HepG2 (cell line): ENCODE results near the gene ATP5F1A.
A peak's percentile ranks its signal among the peaks of the same experiment; 100 is the strongest.

ENCODE experiments used
- ARNT2 ChIP-seq: sonication (generic); formaldehyde crosslinking; IDR thresholded peaks from 2 replicates; pipeline ENCODE4 v1.8.0; 2022; ENCODE audit warnings: mild to moderate bottlenecking, low read depth, missing genetic modification reagents, moderate library complexity
- CREB1 ChIP-seq, 2 experiments: fragments of 450-650 bp in 1 of 2; IDR thresholded peaks; 2 replicates each; pipeline ENCODE4 v1.6.1; 2016 to 2017; ENCODE audit warnings: control low read depth in 1 of 2, mild to moderate bottlenecking in 1 of 2, missing compliant biosample characterization in 1 of 2, missing genetic modification characterization in 1 of 2
- CTCF ChIP-seq: sonication (generic); formaldehyde crosslinking; IDR thresholded peaks from 2 replicates; pipeline ENCODE4 v1.5.0; 2020; ENCODE audit warnings: mild to moderate bottlenecking, missing genetic modification reagents, moderate library complexity
- MEF2D ChIP-seq: sonication (generic); formaldehyde crosslinking; IDR thresholded peaks from 2 replicates; pipeline ENCODE4 v1.5.1; 2020; ENCODE audit warnings: mild to moderate bottlenecking, missing genetic modification reagents
- PAWR ChIP-seq: sonication (generic); formaldehyde crosslinking; IDR thresholded peaks from 2 replicates; pipeline ENCODE4 v1.4.0; 2020; ENCODE audit warnings: missing genetic modification reagents, mild to moderate bottlenecking, borderline replicate concordance
- POLR2AphosphoS5 ChIP-seq: IDR thresholded peaks from 2 replicates; pipeline ENCODE4 v1.6.1; 2012; ENCODE audit warnings: low read depth, low read length
- SRF ChIP-seq: IDR thresholded peaks from 2 replicates; pipeline ENCODE4 v1.6.1; 2011; ENCODE audit warnings: mild to moderate bottlenecking, low read depth, low read length, moderate library complexity
- ZNF460 ChIP-seq: sonication (generic); formaldehyde crosslinking; IDR thresholded peaks from 2 replicates; pipeline ENCODE4 v1.5.1; 2020; ENCODE audit warnings: missing genetic modification reagents, mild to moderate bottlenecking, borderline replicate concordance
- TF ChIP-seq, protein P1 (sequence below): IDR thresholded peaks from 2 replicates; pipeline ENCODE4 v1.6.1; 2016; ENCODE audit warnings: mild to moderate bottlenecking

DNA sequence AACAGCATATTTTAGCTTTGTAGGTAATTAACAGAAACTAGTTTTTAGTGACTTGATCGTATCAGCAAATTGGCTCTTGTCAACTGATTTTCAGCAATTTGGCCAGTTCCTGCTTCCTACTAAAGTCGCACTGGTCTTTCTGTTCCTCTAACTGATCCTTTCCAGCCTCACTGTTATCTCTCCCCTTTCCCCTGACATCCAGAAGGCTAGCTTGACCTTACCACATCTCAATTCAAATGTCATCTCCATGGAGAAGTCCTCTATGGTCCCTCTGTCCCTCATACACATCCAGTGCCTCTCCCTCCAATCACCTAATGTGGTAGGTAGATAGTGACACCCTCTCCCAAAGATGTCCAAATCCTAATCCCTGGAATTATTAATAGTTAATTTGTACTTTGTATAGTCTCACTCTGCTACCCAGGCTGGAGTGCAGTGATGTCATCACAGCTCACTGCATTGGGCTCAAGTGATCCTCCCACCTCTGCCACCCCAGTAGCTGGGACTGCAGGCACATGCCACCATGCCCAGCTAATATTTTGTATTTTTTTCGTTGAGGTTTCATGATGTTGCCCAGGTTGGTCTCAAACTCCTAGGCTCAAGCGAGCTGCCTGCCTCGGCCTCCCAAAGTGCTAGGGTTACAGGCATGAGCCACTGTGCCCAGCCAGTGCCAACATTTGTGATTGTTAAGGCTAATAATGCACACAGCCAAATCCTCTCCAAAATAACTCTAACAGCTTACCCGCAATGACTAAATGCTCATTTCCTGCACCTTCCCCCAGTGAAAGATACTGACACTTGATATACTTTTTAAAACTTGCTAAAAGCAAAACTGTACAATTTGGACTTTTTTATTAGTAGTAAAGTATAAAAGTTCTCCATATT is 42.9 kb downstream of the ATP5F1A start:
- TF ChIP-seq PAWR (CRISPR knock-in tag) (no peak), ARNT2 (CRISPR knock-in tag) (no peak), MEF2D (CRISPR knock-in tag) (no peak), ZNF460 (no peak), SRF (no peak), POLR2AphosphoS5 (no peak), CREB1 (IDR thresholded peaks at IDR 0.05) (peak; percentile 26; the same call in 1 of the 2 replicates), CREB1 (CRISPR knock-in tag; IDR thresholded peaks at IDR 0.05) (no peak), CTCF (CRISPR knock-in tag) (no peak)
- TF ChIP-seq, protein P1, sequence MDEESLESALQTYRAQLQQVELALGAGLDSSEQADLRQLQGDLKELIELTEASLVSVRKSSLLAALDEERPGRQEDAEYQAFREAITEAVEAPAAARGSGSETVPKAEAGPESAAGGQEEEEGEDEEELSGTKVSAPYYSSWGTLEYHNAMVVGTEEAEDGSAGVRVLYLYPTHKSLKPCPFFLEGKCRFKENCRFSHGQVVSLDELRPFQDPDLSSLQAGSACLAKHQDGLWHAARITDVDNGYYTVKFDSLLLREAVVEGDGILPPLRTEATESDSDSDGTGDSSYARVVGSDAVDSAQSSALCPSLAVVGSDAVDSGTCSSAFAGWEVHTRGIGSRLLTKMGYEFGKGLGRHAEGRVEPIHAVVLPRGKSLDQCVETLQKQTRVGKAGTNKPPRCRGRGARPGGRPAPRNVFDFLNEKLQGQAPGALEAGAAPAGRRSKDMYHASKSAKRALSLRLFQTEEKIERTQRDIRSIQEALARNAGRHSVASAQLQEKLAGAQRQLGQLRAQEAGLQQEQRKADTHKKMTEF (CRISPR knock-in tag), result no peak
